Muscle of leg (tissue), 11 donors: ENCODE measurements around the gene ESD. TPM values are rescaled to one million over a fixed set of nuclear protein-coding genes. Genes with fewer than 3 reads are reported as not detected.
"Not testable (repeated sequence)": the region's sequence is repeated elsewhere in the genome, so short reads cannot be mapped to it uniquely, and the experiment has no call there.

Experiments
- DNase-seq: peaks from one replicate; pipeline ENCODE4 v3.0.0; 2013
- H3K27ac ChIP-seq: one replicate; pipeline ENCODE4 v1.5.1; 2013; ENCODE audit warnings: mild to moderate bottlenecking, low read length, control low read depth
- H3K27me3 ChIP-seq: one replicate; pipeline ENCODE4 v1.6.1; 2013; ENCODE audit warnings: low read length; ENCODE audit not compliant: control insufficient read depth, insufficient read depth
- H3K36me3 ChIP-seq: one replicate; pipeline ENCODE4 v1.6.1; 2013; ENCODE audit warnings: low read length; ENCODE audit not compliant: control insufficient read depth, insufficient read depth
- H3K4me1 ChIP-seq: one replicate; pipeline ENCODE4 v1.6.1; 2013; ENCODE audit warnings: low read length; ENCODE audit not compliant: control insufficient read depth, insufficient read depth
- H3K4me3 ChIP-seq: one replicate; pipeline ENCODE4 v1.5.1; 2013; ENCODE audit warnings: low read length, control low read depth
- H3K9me3 ChIP-seq: replicated peaks from 2 replicates; pipeline ENCODE4 v1.6.1; 2013; ENCODE audit warnings: low read depth, low read length; ENCODE audit not compliant: control insufficient read depth
- WGBS: methylation state at CpG from one replicate; pipeline ENCODE4 v1.1.5; 2013; ENCODE audit warnings: missing lambda C conversion rate; ENCODE audit not compliant: insufficient coverage; 5-methylcytosine and 5-hydroxymethylcytosine counted together
- polyA plus RNA-seq, 8 donors: library from polyadenylated mRNA; unstranded; fragments of 120-200 nt; gene quantifications; one replicate each; pipeline versions ENCODE4 v1.2.1 to v1.2.3, GENCODE V29; 2013; ENCODE audit warnings: inconsistent platforms in 1 of 8, low replicate concordance in 1 of 8; ENCODE audit not compliant: insufficient read length in 8 of 8, insufficient read depth in 1 of 8
- total RNA-seq: library from RNA; stranded (reverse); fragments of 120-200 nt; gene quantifications from one replicate; pipeline ENCODE4 v1.2.4, GENCODE V29; 2013

The ESD gene
- total and polyA plus RNA-seq, 9 donors, result 126 to 167 (median 148) TPM

- no peaks in the 10 kb centered on the region for H3K27me3 ChIP-seq
- no peak overlapping the region for H3K27ac ChIP-seq
- no peak for DNase-seq
- H3K4me3 ChIP-seq, result no peak overlapping the region
- H3K36me3 ChIP-seq, result no peaks in the 10 kb centered on the region
- whole genome bisulfite sequencing, result no CpG with 5 or more reads among the region's 2 CpGs
- H3K9me3 ChIP-seq, result no peaks in the 10 kb centered on the region
- no peaks in the 10 kb centered on the region for H3K4me1 ChIP-seq
These were observed 25.6 kb upstream of the ESD start for GRCh38 chr13:46822551-46822950.

- Histone ChIP-seq H3K4me3 (no peak overlapping the region), H3K27me3 (no peaks in the 10 kb centered on the region), H3K27ac (no peak overlapping the region), H3K36me3 (no peaks in the 10 kb centered on the region), H3K9me3 (no peaks in the 10 kb centered on the region), H3K4me1 (no peaks in the 10 kb centered on the region)
- WGBS, result 76% methylated on average over 11 of the region's 13 CpGs
- no peak for DNase-seq
These were observed 21.0 kb upstream of the ESD start for GRCh38 chr13:46817838-46818476.

- Histone ChIP-seq H3K4me1 (no peaks in the 10 kb centered on the region), H3K27me3 (no peaks in the 10 kb centered on the region), H3K4me3 (no peak overlapping the region), H3K36me3 (no peaks in the 10 kb centered on the region), H3K9me3 (peaks cover 5% of the 10 kb centered on the region), H3K27ac (no peak overlapping the region)
- WGBS, result no CpG with 5 or more reads among the region's 1 CpG
- no peak for DNase-seq
These were observed 20.1 kb upstream of the ESD start for GRCh38 chr13:46817095-46817494.

GRCh38 chr13:46816371-46816770 lies 19.4 kb upstream of the ESD start:
- Histone ChIP-seq H3K27ac (no peak overlapping the region), H3K4me3 (no peak overlapping the region), H3K36me3 (no peaks in the 10 kb centered on the region), H3K4me1 (no peaks in the 10 kb centered on the region), H3K9me3 (peaks cover 5% of the 10 kb centered on the region), H3K27me3 (no peaks in the 10 kb centered on the region)
- WGBS, result no CpG with 5 or more reads among the region's 1 CpG
- DNase-seq, result no peak

GRCh38 chr13:46812301-46812797 lies 15.4 kb upstream of the ESD start:
- no peak for DNase-seq
- Histone ChIP-seq H3K9me3 (peaks cover 5% of the 10 kb centered on the region), H3K4me3 (no peak overlapping the region), H3K27me3 (no peaks in the 10 kb centered on the region), H3K4me1 (no peaks in the 10 kb centered on the region), H3K36me3 (no peaks in the 10 kb centered on the region), H3K27ac (no peak overlapping the region)

- H3K9me3 ChIP-seq, result peaks cover 5% of the 10 kb centered on the region
- no peak overlapping the region for H3K27ac ChIP-seq
- DNase-seq, result no peak
- no peaks in the 10 kb centered on the region for H3K4me1 ChIP-seq
- H3K27me3 ChIP-seq, result no peaks in the 10 kb centered on the region
- no CpG with 5 or more reads among the region's 5 CpGs for WGBS
- no peak overlapping the region for H3K4me3 ChIP-seq
- H3K36me3 ChIP-seq, result no peaks in the 10 kb centered on the region
These were observed 13.5 kb upstream of the ESD start for GRCh38 chr13:46810440-46810839.

- not testable (repeated sequence) for H3K9me3 ChIP-seq, H3K27ac ChIP-seq, H3K36me3 ChIP-seq, H3K4me1 ChIP-seq, DNase-seq, H3K27me3 ChIP-seq, H3K4me3 ChIP-seq
- WGBS, result no CpG with 5 or more reads among the region's 1 CpG
These were observed 8.0 kb upstream of the ESD start for GRCh38 chr13:46804921-46805320.

GRCh38 chr13:46804391-46804815 lies 7.4 kb upstream of the ESD start:
- Histone ChIP-seq H3K27me3 (no peaks in the 10 kb centered on the region), H3K36me3 (no peaks in the 10 kb centered on the region), H3K4me1 (no peaks in the 10 kb centered on the region), H3K4me3 (no peak overlapping the region), H3K9me3 (no peaks in the 10 kb centered on the region), H3K27ac (no peak overlapping the region)
- WGBS, result 100% methylated on average over 1 of the region's 3 CpGs
- DNase-seq, result no peak

- Histone ChIP-seq H3K27ac (no peak overlapping the region), H3K9me3 (no peaks in the 10 kb centered on the region), H3K4me3 (no peak overlapping the region), H3K27me3 (no peaks in the 10 kb centered on the region), H3K4me1 (no peaks in the 10 kb centered on the region), H3K36me3 (no peaks in the 10 kb centered on the region)
- WGBS, result no CpG with 5 or more reads among the region's 5 CpGs
- no peak for DNase-seq
These were observed 6.6 kb upstream of the ESD start for GRCh38 chr13:46803586-46803985.

- WGBS, result no CpG with 5 or more reads among the region's 1 CpG
- no peak overlapping the region for H3K4me3 ChIP-seq
- DNase-seq, result no peak
- H3K36me3 ChIP-seq, result no peaks in the 10 kb centered on the region
- H3K27ac ChIP-seq, result no peak overlapping the region
- H3K27me3 ChIP-seq, result no peaks in the 10 kb centered on the region
- no peaks in the 10 kb centered on the region for H3K9me3 ChIP-seq
- H3K4me1 ChIP-seq, result peaks cover 4% of the 10 kb centered on the region
These were observed 4.9 kb upstream of the ESD start for GRCh38 chr13:46801858-46802257.

GRCh38 chr13:46799139-46799538 lies 2.2 kb upstream of the ESD start:
- H3K27me3 ChIP-seq, result no peaks in the 10 kb centered on the region
- H3K4me3 ChIP-seq, result no peak overlapping the region
- no peaks in the 10 kb centered on the region for H3K9me3 ChIP-seq
- H3K27ac ChIP-seq, result no peak overlapping the region
- peaks cover 9% of the 10 kb centered on the region for H3K4me1 ChIP-seq
- DNase-seq, result no peak
- 83% methylated on average over 1 of the region's 4 CpGs for WGBS
- no peaks in the 10 kb centered on the region for H3K36me3 ChIP-seq
